AG08396 (cell line): ENCODE data around the gene LDLRAD4.

Experiments used
- DNase-seq: peaks from one replicate; pipeline ENCODE4 v3.0.0; 2012; ENCODE audit warnings: low spot score, mixed read lengths

The LDLRAD4 gene

GRCh38 chr18:13218368-13218991, at the start of gene LDLRAD4:
Gene LDLRAD4 (plus strand): TSS chr18:13218760.
- DNase-seq = no peak

- DNase-seq = no peak
Measured at GRCh38 chr18:13173578-13174145, 44.9 kb upstream of the LDLRAD4 start.

GRCh38 chr18:13175266-13175665, 43.3 kb upstream of the LDLRAD4 start:
- no peak for DNase-seq

GRCh38 chr18:13175754-13176210, 42.8 kb upstream of the LDLRAD4 start:
- no peak for DNase-seq

- DNase-seq = no peak
Measured at GRCh38 chr18:13176847-13177246, 41.7 kb upstream of the LDLRAD4 start.

- DNase-seq = no peak
Measured at GRCh38 chr18:13178197-13178596, 40.4 kb upstream of the LDLRAD4 start.

- no peak for DNase-seq
Measured at GRCh38 chr18:13178976-13179375, 39.6 kb upstream of the LDLRAD4 start.

DNA sequence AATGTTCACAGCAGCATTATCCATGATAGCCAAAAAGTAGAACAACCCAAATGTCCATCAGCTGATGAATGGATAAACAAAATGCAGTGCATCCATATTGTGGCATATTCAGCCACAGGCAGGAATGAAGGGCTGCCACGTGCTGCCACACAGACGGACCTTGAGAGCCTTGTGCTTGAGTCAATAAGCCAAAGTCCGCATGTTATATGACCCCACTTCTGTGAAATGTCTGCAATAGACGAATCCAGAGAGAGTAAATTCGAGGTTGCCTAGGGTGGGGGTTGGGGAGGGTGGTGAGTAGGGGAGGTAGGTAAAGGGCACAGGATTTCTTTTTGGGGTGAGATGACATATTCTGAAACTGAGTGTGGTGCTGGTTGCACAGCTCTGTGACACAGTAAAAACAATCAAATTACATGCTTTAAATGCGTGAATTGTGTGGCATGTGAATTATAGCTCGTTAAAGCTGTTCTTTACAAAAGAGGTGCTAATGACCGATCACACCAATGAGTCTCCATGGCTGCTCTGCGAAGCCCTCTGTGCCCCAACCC, 38.9 kb upstream of the LDLRAD4 start:
- no peak for DNase-seq

DNA sequence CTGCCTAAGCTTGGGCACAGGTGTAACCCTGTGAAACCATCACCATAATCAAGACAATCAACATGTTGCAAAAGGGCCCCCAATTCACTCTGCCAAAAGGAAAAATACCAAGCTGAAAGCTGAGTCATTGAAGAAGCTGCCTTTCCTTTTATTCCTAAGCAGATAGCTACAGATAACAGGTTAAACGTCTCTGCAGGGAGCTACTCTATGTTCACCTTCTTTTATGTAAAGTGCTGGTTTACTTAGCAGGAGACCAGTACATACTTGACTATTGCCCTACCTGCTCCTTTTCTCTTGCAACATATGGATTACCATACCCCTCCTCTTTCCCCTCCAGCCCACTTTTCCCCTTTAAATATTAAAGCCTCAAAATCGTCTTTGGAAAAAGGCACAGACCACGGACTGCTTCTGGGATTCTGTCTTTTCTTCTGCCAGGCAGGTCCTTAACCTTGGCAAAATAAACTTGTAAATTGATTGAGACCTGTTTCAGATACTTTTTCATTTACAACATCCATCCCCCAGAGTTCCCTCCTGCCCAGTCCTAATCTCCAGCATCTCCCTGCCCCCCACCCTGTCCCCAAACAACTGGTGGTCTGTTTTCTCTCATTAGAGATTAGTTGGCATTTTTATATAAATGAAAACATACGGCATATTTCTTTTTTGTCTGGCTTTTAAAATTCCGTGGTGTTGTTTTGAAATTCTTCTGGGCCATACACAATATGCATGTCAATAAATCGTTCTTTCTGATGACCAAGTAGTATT, 37.8 kb upstream of the LDLRAD4 start:
- no peak for DNase-seq

GRCh38 chr18:13181765-13182164, 36.8 kb upstream of the LDLRAD4 start:
- no peak for DNase-seq

DNA sequence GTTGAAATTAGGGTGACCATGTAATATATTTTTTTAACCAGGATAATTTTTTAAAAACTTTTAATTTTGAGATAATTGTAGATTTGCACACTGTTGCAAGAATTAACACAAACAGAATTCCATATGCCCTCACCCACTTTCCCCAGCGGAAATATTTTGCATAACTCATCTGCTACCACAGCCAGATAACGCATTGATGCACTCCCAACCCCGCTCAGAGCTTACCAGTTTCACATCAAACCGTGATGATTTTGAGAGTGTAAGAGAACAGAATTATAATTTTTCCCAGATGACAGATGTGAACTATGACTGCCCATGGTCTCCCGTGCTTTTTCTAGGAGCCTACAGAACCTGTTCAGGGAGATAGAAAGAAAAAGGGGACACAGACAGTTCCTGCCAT, 35.2 kb upstream of the LDLRAD4 start:
- no peak for DNase-seq

DNA sequence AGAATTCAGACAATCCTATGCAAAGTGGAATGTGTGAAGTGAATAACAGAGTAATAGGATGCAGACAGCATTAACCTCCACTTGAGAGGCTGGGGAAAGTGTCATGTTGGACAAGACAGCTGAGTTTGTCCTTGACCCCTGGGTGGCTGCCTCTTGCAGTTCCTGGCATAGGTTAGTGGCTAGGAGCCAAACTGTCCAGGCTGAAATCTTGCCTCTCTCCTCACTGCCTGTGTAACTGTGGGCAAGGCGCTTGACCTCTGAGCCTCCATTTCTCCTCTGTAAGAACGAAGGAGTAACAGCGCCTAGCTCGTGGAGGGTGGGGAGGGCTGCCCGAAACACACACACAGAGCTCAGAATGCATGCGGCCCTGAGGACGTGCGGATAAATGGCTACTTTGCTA, 34.8 kb upstream of the LDLRAD4 start:
- no peak for DNase-seq

- DNase-seq = no peak
Measured at GRCh38 chr18:13184396-13184795, 34.2 kb upstream of the LDLRAD4 start.

GRCh38 chr18:13185675-13186198, 32.8 kb upstream of the LDLRAD4 start:
- no peak for DNase-seq

GRCh38 chr18:13186687-13187086, 31.9 kb upstream of the LDLRAD4 start:
- no peak for DNase-seq

- no peak for DNase-seq
Measured at GRCh38 chr18:13187498-13187897, 31.1 kb upstream of the LDLRAD4 start.

- DNase-seq = no peak
Measured at GRCh38 chr18:13191031-13191430, 27.5 kb upstream of the LDLRAD4 start.

DNA sequence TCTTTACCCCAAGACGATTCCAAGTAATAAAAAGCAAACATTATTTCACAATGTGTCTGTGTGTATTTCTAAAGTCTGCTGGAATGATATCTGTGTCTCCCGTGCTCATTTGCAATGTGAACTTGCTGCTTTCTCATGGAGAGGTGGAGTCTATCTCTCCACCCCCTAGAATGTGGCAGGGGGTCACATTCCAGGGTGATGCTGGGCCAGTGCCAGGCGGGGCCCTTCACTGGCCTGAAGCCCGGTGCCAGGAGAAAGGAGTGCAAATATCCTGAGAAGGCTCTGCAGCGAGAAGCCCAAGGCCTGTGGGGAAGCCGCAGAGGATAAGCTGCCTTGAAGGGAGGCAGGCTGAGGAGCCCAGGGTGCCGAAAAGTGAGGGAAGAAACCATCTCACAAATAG, 26.8 kb upstream of the LDLRAD4 start:
- no peak for DNase-seq

DNA sequence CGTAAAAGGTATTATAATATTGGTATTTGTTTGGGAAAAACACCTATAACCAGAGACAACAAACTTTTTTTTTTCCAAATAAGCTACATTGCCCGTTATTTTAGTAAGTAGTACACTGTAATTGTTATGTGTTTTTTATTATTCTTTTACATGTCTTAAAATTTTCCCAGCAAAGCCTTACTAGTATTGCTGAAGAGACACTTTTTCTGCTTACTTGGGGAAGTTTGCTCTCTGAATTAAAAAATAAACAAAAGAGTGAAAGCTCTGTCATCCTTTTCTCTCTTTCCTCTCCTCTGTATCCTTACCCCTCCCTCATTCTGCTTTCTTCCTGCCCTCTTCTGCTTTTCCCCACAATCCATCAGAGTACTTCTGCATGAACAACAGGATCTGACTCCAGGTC, 25.6 kb upstream of the LDLRAD4 start:
- DNase-seq = no peak

DNA sequence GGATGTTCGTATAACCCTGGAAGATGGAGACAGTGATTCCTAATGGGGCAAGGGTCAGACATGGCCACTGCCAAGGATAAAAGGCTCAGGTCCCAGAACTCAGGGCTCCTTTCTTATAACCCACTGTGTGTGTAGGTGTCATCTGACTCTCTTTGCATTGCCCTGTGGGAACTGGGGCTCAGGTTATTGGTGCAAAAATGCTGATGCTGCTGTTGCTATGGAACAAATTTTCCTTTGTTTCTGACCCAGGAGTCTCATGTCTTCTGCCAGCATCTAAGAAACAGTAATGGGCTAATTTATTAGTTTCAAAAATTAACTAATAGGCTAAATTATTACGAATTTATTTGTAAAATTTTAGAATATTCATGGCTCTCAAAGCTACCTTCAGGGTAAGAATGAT, 24.3 kb upstream of the LDLRAD4 start:
- no peak for DNase-seq

GRCh38 chr18:13198701-13199100, 19.9 kb upstream of the LDLRAD4 start:
- no peak for DNase-seq

GRCh38 chr18:13199169-13199568, 19.4 kb upstream of the LDLRAD4 start:
- no peak for DNase-seq

GRCh38 chr18:13201292-13201691, 17.3 kb upstream of the LDLRAD4 start:
- DNase-seq = no peak
